HG03196 (cell line): ENCODE measurements around the gene PLIN3.
"Not testable (repeated sequence)": the region's sequence is repeated elsewhere in the genome, so short reads cannot be mapped to it uniquely, and the experiment has no call there.

ENCODE experiments used
- ATAC-seq: cut with Tn5 transposase; IDR thresholded peaks from one replicate; pipeline ENCODE4 v1.9.1; 2021; ENCODE audit not compliant: unreplicated experiment

The PLIN3 gene

GRCh38 chr19:4814625-4815425 is 52.6 kb downstream of the PLIN3 start:
- no peak for ATAC-seq

GRCh38 chr19:4811328-4812131 is 55.9 kb downstream of the PLIN3 start:
- no peak for ATAC-seq

DNA sequence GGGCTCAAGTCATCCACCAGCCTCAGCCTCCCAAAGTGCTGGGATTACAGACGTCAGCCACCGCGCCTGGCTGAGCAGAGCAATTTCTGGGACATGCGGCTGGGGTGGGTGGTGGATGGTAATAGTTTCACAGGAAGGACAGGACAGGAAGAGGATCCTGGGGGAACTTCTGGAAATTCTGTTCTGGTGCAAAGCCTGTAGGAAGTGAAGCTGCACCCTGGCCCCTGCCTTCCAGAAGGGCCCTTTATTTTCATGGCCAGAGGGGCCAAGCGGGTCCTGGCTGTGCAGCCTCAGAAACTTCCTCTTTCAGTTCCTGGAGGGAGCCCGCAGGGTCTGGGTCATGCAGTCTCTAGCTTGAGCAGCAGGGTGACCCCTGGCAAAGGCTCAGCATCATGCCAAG is 60.3 kb downstream of the PLIN3 start:
- no peak for ATAC-seq

DNA sequence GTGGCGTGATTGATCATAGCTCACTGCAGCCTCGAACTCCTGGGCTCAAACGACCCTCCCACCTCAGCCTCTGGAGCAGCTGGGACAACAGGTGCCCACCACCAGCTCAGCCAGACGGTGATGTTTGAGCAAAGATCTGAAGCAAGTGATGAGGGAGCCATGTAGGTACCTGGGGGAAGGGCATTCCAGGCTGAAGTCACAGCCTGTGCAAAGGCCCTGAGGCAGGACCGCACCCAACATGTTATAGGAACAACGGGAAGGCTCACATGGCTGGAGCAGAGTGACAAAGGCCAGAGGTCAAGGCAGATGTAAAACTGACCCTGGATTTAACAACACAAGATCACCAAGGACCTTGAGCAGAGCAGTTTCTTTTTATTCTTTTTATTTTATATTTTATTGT is 61.1 kb downstream of the PLIN3 start:
- no peak for ATAC-seq

DNA sequence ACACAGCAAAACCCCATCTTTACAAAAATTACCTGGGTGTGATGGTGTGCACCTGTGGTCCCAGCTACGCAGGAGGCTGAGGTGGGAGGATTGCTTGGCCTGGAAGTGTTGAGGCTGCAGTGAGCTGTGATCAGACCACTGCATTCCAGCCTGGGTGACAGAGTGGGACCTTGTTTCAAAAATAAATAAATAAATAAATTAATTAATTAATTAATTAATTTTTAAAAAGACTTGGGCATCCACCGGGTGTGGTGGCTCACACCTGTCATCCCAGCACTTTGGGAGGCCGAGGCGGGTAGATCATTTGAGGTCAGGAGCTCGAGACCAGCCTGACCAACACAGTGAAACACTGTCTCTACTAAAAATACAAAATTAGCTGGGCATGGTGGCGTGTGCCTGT is 62.3 kb downstream of the PLIN3 start:
- not testable (repeated sequence) for ATAC-seq

DNA sequence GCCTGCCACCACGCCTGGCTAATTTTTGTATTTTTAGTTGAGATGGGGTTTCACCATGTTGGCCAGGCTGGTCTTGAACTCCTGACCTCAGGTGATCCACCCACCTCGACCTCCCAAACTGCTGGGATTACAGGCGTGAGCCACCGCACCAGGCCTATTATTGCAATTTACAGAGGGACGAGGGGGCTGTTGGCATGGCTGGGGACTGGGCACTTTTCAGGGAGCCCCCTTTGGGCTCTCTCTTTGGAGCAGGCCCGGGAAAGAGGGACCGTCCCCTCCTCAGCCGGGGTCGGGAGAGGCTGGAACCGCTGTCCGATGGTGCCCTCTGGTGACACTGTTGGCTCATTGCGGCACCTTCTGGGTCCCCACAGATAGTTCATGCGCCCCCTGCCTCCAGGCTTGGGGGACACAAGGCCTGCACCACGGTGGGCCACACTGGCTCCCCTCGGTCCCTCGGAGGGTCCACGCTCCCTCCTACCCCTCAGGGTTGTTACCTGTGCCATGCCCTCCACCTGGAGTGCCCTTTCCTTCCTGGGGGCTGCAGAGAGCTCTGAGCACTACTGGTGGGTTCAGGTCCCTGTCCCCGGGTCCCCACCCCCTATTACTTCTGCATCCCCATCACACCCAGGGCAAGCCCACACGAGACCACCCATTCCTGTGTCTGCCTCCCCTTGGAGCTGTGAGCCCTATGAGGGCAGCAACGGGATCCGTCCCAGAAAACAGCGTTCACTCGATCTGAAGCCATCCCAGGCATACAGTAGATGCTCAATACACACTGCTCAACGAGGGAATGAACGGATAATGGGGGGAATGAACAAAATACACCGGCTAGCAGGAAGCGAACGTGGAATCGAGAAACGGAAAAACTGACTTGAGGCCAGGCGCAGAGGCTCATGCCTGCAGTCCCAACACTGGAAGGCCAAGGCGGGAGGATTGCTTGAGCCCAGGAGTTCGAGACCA is 63.5 kb downstream of the PLIN3 start:
- ATAC-seq, result no peak

DNA sequence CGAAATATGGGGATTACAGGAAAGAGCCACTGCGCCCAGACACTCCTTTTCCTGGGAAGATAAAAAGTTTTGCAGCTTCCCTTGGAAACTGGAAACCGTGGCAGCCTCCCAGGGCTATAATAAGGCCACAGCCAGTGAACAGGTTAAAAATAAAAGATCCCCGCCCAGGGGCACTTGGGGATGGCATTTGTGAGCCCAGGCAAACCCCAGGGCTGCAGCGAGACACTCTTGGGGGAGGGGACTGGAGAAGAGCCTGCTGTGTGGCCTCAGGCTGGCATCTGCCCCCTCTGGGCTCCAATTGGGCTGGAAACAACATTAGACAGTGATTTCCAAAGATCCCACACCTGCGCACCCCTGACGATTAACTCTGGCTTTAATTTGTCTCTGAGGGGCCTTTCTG is 64.8 kb downstream of the PLIN3 start:
- no peak for ATAC-seq

- no peak for ATAC-seq
Observed at GRCh38 chr19:4801085-4801619, 66.3 kb downstream of the PLIN3 start.

- no peak for ATAC-seq
Observed at GRCh38 chr19:4800591-4801081, 66.8 kb downstream of the PLIN3 start.

DNA sequence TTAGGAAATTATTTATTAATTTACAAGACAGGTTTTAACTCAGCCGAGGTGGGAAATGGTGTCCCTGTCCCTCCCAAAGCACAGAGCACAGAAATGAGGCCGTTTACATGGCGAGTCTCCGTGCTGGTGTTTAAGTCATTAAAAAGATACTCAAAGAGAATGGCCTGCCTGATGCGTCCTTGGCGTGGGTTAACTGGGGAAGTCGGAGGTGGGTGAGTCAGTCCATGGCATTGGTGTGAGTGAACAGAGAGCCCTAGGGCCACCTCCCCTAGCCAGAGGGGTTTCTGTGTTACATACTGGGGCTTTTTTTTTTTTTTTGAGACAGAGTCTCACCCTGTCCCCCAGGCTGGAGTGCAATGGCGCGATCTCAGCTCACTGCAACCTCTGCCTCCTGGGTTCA is 72.1 kb downstream of the PLIN3 start:
- no peak for ATAC-seq

DNA sequence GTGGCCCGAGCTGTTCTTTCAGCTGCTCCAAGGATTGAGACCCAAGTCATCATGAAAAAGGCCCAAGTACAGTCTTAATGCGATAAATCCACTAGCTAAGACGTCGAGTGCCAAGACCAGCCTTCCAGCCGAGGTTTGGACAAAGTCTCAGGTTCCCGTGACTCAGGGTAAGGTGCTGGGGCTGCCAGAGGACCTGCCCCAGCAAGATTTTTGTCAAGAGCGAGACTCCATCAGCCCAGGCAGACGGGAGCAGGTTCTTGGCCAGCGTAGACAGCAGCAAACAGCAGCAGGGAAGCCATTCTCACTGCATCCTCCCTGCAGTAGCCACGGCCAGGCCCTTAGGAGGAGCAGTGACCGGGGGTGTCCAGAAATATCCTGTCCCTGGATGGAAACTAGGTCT is 72.5 kb downstream of the PLIN3 start:
- no peak for ATAC-seq

DNA sequence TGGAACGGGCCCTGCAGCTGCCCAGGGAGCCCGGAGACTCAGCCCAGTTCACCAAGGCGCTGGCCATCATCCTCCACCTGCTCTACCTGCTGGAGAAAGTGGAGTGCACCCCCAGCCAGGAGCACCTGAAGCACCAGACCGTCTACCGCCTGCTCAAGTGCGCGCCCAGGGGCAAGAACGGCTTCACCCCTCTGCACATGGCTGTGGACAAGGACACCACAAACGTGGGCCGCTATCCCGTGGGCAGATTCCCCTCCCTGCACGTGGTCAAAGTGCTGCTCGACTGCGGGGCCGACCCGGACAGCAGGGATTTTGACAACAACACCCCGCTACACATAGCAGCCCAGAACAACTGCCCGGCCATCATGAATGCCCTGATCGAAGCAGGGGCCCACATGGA is 74.2 kb downstream of the PLIN3 start:
- ATAC-seq, result not testable (repeated sequence)

DNA sequence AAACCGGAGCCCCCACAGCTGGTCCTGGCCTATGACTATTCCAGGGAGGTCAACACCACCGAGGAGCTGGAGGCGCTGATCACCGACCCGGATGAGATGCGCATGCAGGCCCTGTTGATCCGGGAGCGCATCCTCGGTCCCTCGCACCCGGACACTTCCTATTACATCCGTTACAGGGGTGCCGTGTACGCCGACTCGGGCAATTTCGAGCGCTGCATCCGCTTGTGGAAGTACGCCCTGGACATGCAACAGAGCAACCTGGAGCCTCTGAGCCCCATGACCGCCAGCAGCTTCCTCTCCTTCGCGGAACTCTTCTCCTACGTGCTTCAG is 74.6 kb downstream of the PLIN3 start:
- ATAC-seq, result not testable (repeated sequence)

DNA sequence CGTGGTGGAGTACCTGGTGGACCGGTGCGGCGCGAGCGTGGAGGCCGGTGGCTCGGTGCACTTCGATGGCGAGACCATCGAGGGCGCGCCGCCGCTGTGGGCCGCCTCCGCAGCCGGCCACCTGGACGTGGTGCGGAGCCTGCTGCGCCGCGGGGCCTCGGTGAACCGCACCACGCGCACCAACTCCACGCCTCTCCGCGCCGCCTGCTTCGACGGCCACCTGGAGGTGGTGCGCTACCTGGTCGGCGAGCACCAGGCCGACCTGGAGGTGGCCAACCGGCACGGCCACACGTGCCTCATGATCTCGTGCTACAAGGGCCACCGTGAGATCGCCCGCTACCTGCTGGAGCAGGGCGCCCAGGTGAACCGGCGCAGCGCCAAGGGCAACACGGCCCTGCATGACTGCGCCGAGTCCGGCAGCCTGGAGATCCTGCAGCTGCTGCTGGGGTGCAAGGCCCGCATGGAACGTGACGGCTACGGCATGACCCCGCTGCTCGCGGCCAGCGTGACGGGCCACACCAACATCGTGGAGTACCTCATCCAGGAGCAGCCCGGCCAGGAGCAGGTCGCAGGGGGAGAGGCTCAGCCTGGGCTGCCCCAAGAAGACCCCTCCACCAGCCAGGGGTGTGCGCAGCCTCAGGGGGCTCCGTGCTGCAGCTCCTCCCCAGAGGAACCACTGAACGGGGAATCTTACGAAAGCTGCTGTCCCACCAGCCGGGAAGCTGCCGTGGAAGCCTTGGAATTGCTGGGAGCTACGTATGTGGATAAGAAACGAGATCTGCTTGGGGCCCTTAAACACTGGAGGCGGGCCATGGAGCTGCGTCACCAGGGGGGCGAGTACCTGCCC is 75.2 kb downstream of the PLIN3 start:
- not testable (repeated sequence) for ATAC-seq

- peak; percentile 96 for ATAC-seq
Observed at GRCh38 chr19:4791183-4792018, 76.1 kb downstream of the PLIN3 start, which contains the start of gene FEM1A. TSS of gene FEM1A (plus strand) at chr19:4791734. CDS start at chr19:4791855, 121 bp downstream.
